Measurements from ENCODE around the gene LIN52. TPM values are rescaled to one million over a fixed set of nuclear protein-coding genes. Genes with fewer than 3 reads are reported as not detected.

Gene LIN52
- total and polyA plus RNA-seq, 8 donors: 10.1 to 16.7 (median 15.4) TPM

DNA sequence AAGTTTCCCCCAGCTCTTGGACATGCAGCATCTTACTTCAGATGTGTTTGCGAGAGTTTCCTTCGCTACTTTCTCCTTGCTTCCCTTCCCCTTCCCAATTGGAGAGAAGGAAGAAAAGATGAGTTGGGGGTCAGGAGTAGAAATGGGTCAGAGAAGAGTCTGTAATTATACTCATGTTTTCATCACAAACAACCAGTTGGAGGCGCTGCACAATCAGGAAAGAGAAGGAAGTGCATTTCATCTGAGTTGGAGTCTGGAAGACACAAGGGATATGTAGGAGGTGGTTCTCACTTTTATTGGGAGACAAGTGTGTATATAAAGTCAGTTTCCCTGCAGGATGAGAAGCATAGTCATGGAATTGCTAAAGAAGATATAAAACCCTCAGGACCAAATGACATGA, 123.2 kb downstream of the LIN52 start:
- intact Hi-C loops (cut with DNase I): no loop called here
- peaks cover 0 to 7% of the 10 kb centered on the region in 2 donors for H3K36me3 ChIP-seq
- no peaks in the 10 kb centered on the region for H3K4me1 ChIP-seq
- H3K4me3 ChIP-seq: no peak overlapping the region
- no peaks in the 10 kb centered on the region for H3K9me3 ChIP-seq
- TF ChIP-seq, protein P1, sequence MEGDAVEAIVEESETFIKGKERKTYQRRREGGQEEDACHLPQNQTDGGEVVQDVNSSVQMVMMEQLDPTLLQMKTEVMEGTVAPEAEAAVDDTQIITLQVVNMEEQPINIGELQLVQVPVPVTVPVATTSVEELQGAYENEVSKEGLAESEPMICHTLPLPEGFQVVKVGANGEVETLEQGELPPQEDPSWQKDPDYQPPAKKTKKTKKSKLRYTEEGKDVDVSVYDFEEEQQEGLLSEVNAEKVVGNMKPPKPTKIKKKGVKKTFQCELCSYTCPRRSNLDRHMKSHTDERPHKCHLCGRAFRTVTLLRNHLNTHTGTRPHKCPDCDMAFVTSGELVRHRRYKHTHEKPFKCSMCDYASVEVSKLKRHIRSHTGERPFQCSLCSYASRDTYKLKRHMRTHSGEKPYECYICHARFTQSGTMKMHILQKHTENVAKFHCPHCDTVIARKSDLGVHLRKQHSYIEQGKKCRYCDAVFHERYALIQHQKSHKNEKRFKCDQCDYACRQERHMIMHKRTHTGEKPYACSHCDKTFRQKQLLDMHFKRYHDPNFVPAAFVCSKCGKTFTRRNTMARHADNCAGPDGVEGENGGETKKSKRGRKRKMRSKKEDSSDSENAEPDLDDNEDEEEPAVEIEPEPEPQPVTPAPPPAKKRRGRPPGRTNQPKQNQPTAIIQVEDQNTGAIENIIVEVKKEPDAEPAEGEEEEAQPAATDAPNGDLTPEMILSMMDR (IDR thresholded peaks at IDR 0.05): no peak
- H3K27ac ChIP-seq: no peak overlapping the region
- DNase-seq (no peak), ATAC-seq (no peak)
- peaks cover 0 to 4% of the 10 kb centered on the region in 2 donors for H3K27me3 ChIP-seq

DNA sequence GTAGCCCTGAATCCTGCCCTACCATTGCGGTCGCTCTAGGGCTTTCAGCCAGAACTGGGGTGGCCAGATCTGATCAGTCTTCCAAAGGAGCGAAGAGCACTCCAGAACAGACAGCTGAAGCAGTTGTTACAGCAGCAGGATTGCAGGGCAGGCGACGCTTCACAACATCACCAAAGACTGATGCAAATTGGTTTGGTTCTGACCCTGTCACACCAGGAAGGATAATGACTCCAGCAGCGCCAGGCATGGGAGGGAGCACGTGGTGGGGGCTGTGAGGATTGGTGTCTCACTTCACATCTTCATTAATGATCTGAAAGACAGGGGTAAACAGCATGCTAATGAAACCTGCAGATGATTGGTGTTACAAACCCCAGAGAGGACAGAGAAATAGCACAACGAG, 123.9 kb downstream of the LIN52 start:
- no peak overlapping the region for H3K27ac ChIP-seq
- ATAC-seq: no peak

DNA sequence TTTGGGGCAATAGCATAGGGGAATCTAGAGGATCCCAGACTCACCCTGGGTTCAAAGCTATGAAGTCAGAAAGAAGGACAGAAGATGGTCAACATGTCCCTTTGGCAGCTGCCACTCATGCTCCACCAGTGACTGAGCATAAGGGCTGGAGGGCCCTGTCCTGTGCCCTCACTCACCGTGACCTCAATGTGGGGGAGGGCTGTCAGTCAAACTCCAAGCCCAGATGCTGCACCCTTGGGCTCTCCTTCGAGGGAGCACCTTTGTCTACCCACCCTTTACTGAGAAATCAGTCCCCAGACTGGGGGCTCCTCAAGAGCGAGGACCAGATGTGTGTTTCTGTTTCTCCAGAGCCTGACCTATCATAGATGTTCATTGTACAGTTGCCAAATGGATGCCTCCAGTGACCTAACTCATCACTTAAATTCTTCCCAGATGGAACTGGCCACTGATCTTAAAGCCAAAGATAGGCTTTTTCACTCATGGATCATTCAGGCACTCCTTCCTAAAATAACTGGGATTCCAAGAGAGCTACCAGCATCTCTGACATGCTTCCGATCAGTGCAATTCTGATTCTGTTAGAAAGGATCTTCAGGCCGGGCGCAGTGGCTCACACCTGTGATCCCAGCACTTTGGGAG, 127.3 kb downstream of the LIN52 start:
- H3K4me3 ChIP-seq: no peak overlapping the region
- TF ChIP-seq, protein P1 (IDR thresholded peaks at IDR 0.05): no peak
- intact Hi-C loops (cut with DNase I): no loop called here
- H3K9me3 ChIP-seq: no peaks in the 10 kb centered on the region
- ATAC-seq: no peak
- H3K27ac ChIP-seq: no peak overlapping the region
- no peak for DNase-seq
- H3K36me3 ChIP-seq: no peaks in the 10 kb centered on the region
- H3K27me3 ChIP-seq: peaks cover 0 to 13% of the 10 kb centered on the region in 2 donors
- no peaks in the 10 kb centered on the region for H3K4me1 ChIP-seq

More for the DNA sequence above, 123.9 kb downstream of the LIN52 start:
- Histone ChIP-seq H3K36me3 (no peaks in the 10 kb centered on the region), H3K4me3 (no peak overlapping the region), H3K9me3 (no peaks in the 10 kb centered on the region), H3K27me3 (peaks cover 0 to 4% of the 10 kb centered on the region in 2 donors), H3K4me1 (no peaks in the 10 kb centered on the region)
- DNase-seq: peak in 1 of 4 donors; percentile 11
- TF ChIP-seq, protein P1 (IDR thresholded peaks at IDR 0.05): no peak
- intact Hi-C loops (cut with DNase I): no loop called here

DNA sequence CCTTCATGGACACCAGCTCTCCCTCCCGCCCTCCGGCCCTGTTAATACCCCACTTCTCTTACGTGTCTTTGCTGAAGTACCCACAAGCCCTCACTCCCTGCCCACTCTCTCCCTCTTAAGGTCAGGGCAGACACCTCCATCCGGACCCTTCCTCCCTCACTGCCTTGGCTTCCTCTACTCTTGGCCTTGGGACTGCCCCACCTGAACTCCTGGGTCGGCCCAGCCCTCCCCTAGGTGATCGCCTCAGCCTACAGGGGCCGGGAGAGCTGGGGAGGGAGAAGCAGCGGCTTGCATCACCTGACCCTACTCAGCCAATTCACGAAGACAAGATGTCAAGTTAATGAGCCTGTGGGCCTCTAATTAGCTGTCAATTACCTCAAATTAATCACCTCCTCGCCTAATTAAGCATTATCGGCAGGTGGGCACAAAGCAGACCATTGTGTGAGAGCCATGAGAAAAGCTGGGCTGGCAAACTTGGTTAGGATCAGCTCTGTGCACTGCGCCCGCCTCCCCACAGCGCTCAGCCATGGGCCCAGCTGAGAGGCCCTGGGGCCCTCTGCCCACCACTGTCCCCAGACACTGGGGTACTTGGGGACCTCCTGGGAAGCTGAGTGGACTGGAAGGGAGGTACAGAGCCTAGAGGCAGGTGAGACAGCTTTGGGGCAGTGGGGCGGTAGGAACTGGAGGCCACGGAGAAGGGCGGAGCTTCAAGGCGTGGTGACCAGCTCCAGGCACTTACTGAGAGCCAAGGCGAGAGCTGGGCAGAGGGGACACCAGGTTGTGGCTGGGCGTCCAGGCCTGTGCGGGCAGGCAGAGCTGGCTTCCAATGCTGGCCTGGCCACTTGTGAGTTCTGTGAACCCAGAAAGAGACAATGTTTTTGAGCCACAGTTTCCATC, 129.4 kb downstream of the LIN52 start:
- intact Hi-C loops (cut with DNase I): no loop called here
- TF ChIP-seq, protein P1 (IDR thresholded peaks at IDR 0.05): no peak
- no peaks in the 10 kb centered on the region for H3K36me3 ChIP-seq
- H3K4me3 ChIP-seq: no peak overlapping the region
- no peak overlapping the region for H3K27ac ChIP-seq
- H3K9me3 ChIP-seq: no peaks in the 10 kb centered on the region
- H3K4me1 ChIP-seq: peaks cover 0 to 7% of the 10 kb centered on the region in 2 donors
- ATAC-seq (no peak), DNase-seq (peak in 1 of 4 donors; percentile 17)
- H3K27me3 ChIP-seq: peaks cover 4 to 33% of the 10 kb centered on the region in 2 donors

DNA sequence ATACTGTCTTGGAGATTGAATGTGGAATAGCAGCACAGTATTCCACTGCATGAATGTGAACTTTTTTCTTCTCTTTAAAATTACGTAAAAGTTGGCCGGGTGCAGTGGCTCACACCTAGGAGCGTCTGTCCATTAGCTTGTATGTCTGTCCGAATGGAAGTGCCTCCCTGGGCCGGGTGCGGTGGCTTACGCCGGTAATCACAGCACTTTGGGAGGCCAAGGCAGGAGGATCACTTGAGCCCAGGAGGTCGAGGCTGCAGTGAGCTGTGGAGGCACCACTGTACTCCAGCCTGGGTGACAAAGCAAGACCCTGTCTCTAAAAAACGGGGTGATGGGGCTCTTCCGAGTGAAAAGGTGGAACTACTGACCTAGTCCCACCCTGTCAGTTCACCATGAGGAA, 131.9 kb downstream of the LIN52 start:
- peaks cover 4 to 46% of the 10 kb centered on the region in 2 donors for H3K27me3 ChIP-seq
- ATAC-seq (no peak), DNase-seq (no peak)
- TF ChIP-seq, protein P1 (IDR thresholded peaks at IDR 0.05): no peak
- intact Hi-C loops (cut with DNase I): no loop called here
- H3K9me3 ChIP-seq: no peaks in the 10 kb centered on the region
- no peak overlapping the region for H3K27ac ChIP-seq
- H3K4me1 ChIP-seq: peaks cover 0 to 7% of the 10 kb centered on the region in 2 donors
- no peaks in the 10 kb centered on the region for H3K36me3 ChIP-seq
- no peak overlapping the region for H3K4me3 ChIP-seq
